Activated CD4-positive, CD25-positive, alpha-beta regulatory T cell (primary cell): ENCODE measurements around the gene IQGAP3.

ENCODE experiments used
- DNase-seq, 4 experiments: peaks; one replicate each; lab custom pipeline; 2025; lab: John Stamatoyannopoulos, UW

Gene IQGAP3

GRCh38 chr1:156496211-156496761, 76.1 kb downstream of the IQGAP3 start:
- DNase-seq: no peak

GRCh38 chr1:156495401-156496140, 76.8 kb downstream of the IQGAP3 start:
- no peak for DNase-seq

GRCh38 chr1:156494309-156494895, 78.0 kb downstream of the IQGAP3 start:
- no peak for DNase-seq

- no peak for DNase-seq
Measured at GRCh38 chr1:156493742-156494141, 78.6 kb downstream of the IQGAP3 start.

GRCh38 chr1:156493154-156493631, 79.2 kb downstream of the IQGAP3 start:
- DNase-seq: no peak

GRCh38 chr1:156492591-156493080, 79.7 kb downstream of the IQGAP3 start:
- DNase-seq: no peak

GRCh38 chr1:156492013-156492590, 80.3 kb downstream of the IQGAP3 start:
- DNase-seq: no peak

- no peak for DNase-seq
Measured at GRCh38 chr1:156491151-156491949, 81.0 kb downstream of the IQGAP3 start.

GRCh38 chr1:156490401-156491032, 81.8 kb downstream of the IQGAP3 start:
- DNase-seq: no peak

- no peak for DNase-seq
Measured at GRCh38 chr1:156489935-156490293, 82.5 kb downstream of the IQGAP3 start.

- no peak for DNase-seq
Measured at GRCh38 chr1:156489166-156489934, 83.0 kb downstream of the IQGAP3 start.

GRCh38 chr1:156488566-156489165, 83.7 kb downstream of the IQGAP3 start:
- no peak for DNase-seq

- no peak for DNase-seq
Measured at GRCh38 chr1:156487862-156488261, 84.5 kb downstream of the IQGAP3 start.

GRCh38 chr1:156486421-156487344, 85.7 kb downstream of the IQGAP3 start:
- no peak for DNase-seq

- no peak for DNase-seq
Measured at GRCh38 chr1:156485984-156486383, 86.4 kb downstream of the IQGAP3 start.

GRCh38 chr1:156484480-156485058, 87.8 kb downstream of the IQGAP3 start:
- no peak for DNase-seq

GRCh38 chr1:156483397-156483796, 89.0 kb downstream of the IQGAP3 start:
- no peak for DNase-seq

GRCh38 chr1:156482276-156482675, 90.1 kb downstream of the IQGAP3 start:
- no peak for DNase-seq

- no peak for DNase-seq
Measured at GRCh38 chr1:156481527-156481926, 90.8 kb downstream of the IQGAP3 start.
